Activated CD8-positive, alpha-beta memory T cell treated with anti-CD3 and anti-CD28 coated beads, Interleukin-2, amount 50 U/mL, for 1 hour (primary cell): ENCODE results near the gene RHAG.

Source experiments
- DNase-seq: peaks from one replicate; pipeline ENCODE4 v3.0.0-alpha.2; 2020; ENCODE audit errors: extremely low read depth

RHAG gene

GRCh38 chr6:49564552-49564951, 72.1 kb downstream of the RHAG start:
- no peak for DNase-seq

DNA sequence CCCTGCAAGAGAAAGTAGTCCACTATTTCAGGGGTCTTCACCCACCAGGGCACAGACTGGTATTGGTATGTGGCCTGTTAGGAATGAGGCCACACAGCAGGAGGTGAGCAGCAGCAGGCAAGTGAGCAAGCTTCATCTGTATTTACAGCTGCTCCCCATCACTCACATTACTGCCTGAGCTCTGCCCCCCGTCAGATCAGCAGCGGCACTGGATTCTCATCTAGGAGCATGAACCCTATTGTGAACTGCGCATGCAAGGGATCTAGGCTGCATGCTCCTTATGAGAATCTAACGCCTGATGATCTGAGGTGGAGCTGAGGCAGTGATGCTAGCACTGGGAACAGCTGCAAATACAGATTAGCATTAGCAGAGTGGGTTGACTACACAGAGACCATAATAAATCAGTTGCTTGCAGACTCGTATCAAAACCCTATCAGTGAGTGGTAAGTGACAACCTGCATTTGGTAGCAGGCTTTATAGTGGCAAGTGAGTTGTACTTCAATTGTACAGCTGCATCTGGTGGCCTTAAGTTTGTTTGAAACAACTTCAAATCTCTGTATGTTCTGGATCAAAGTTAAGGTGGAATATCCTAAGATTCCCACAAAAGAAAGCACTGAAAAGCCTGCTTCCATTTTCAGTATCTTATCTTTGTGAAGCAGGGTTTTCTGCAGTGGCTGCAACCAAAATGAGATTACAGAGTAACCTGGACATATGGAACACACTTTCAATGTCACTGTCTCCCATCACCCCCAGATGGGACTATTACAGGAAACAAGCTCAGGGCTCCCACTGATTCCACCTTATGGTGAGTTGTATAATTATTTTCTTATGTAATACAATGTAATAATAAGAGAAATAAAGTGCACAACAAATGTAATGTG, 73.4 kb downstream of the RHAG start:
- no peak for DNase-seq

- DNase-seq: no peak
Observed at GRCh38 chr6:49558238-49558637, 78.4 kb downstream of the RHAG start.

DNA sequence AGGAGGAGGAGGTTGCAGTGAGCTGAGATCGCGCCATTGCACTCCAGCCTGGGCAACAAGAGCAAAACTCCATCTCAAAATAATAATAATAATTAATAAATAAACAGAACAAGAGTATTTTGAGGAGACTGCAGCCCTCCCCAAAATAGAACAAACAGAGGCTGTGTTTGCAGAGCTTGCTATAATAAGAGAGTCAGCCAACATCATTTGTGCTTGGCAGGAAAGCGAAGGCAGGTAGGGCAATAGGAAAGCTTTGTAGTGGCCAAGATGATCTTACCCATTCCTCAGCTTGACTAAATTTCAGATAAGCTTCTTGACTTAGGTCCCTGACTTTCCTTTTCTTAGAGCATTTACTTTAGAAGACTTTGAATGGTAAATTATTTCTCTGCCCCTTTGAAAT, 79.5 kb downstream of the RHAG start:
- DNase-seq: no peak

DNA sequence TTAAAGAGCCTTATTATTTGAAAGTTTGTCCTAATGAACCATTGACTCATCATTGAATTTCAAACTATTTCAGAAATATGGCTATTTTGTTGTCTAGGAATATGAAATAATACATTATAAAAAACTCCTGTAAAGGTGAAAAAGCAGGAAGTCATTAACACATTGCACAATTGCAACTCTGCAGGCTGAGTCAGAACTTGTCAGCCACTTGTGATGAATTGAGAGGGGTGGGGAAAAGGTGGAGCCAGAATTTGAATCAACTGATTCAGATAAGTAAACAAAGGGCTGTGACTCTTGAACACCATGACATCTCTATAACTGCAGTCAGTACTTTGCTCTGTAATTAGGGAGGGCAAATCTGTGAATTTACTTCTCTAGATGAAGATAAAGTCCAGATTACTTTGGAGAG, 80.2 kb downstream of the RHAG start:
- DNase-seq: no peak

DNA sequence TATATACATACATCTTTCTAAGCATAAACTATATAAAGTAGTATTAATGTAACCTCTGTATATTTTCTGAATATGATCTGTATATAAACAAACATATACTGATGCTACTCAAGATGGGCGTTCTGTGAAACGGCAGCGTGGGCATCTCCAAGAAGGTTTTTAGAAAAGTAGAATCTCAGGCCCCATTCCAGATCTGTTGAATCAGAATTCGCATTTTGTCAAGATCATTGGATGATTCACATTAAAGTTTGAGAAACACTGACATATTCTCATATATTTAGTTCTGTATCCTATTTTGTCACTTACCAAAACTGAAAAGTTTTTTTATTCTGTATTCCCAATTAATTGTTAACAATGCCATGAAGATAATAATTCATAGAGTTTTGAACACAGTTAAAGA, 80.7 kb downstream of the RHAG start:
- no peak for DNase-seq
